SK-N-SH treated with all-trans-retinoic acid at 6 μM for 48 hours (cell line): Measurements from ENCODE around the gene UNC13B.
A peak's percentile ranks its signal among the peaks of the same experiment; 100 is the strongest.

ENCODE experiments used
- ATAC-seq: fragments of 200-7000 bp; cut with Tn5 transposase; 3 replicates; pipeline ENCODE4 v1.9.1; 2020; ENCODE audit warnings: mild to moderate bottlenecking, moderate library complexity
- ARNTL ChIP-seq: fragments of 450-650 bp; formaldehyde crosslinking; IDR thresholded peaks from 2 replicates; pipeline ENCODE4 v1.5.0; 2020; ENCODE audit warnings: low read depth, mild to moderate bottlenecking, moderate library complexity, borderline replicate concordance
- BACH2 ChIP-seq: fragments of 250-450 bp; sonication (Bioruptor Pico); IDR thresholded peaks from 2 replicates; pipeline ENCODE4 v1.9.0; 2021; ENCODE audit warnings: mild to moderate bottlenecking, borderline replicate concordance
- CREB5 ChIP-seq: fragments of 250-450 bp; sonication (Bioruptor Pico); IDR thresholded peaks from 2 replicates; pipeline ENCODE4 v1.5.1; 2020; ENCODE audit warnings: low read depth, mild to moderate bottlenecking, moderate library complexity
- CSDC2 ChIP-seq: fragments of 250-450 bp; sonication (Bioruptor Pico); IDR thresholded peaks from 2 replicates; pipeline ENCODE4 v1.5.0; 2020; ENCODE audit warnings: mild to moderate bottlenecking, moderate library complexity
- GLIS3 ChIP-seq: fragments of 250-450 bp; sonication (Bioruptor Pico); IDR thresholded peaks from 2 replicates; pipeline ENCODE4 v1.5.0; 2020; ENCODE audit warnings: mild to moderate bottlenecking, moderate library complexity
- ISL1 ChIP-seq: fragments of 250-450 bp; sonication (Bioruptor Pico); IDR thresholded peaks from 2 replicates; pipeline ENCODE4 v2.1.2; 2022; ENCODE audit warnings: mild to moderate bottlenecking, moderate library complexity
- OSR1 ChIP-seq: fragments of 250-450 bp; sonication (Bioruptor Pico); IDR thresholded peaks from 2 replicates; pipeline ENCODE4 v1.8.0; 2022; ENCODE audit warnings: moderate library complexity, mild to moderate bottlenecking, inconsistent platforms
- POU6F1 ChIP-seq: fragments of 250-450 bp; sonication (Bioruptor Pico); IDR thresholded peaks from 2 replicates; pipeline ENCODE4 v1.8.0; 2021; ENCODE audit warnings: low read depth, mild to moderate bottlenecking, moderate library complexity, borderline replicate concordance
- PPARA ChIP-seq: fragments of 250-450 bp; sonication (Bioruptor Pico); IDR thresholded peaks from 2 replicates; pipeline ENCODE4 v1.5.0; 2020; ENCODE audit warnings: mild to moderate bottlenecking, borderline replicate concordance
- RARB ChIP-seq: fragments of 250-450 bp; sonication (Bioruptor Pico); IDR thresholded peaks from 2 replicates; pipeline ENCODE4 v1.8.0; 2021; ENCODE audit warnings: mild to moderate bottlenecking, moderate library complexity
- SNAI2 ChIP-seq: fragments of 250-450 bp; sonication (Bioruptor Pico); IDR thresholded peaks from 2 replicates; pipeline ENCODE4 v1.5.0; 2020; ENCODE audit warnings: mild to moderate bottlenecking, moderate library complexity
- TCF4 ChIP-seq: fragments of 250-450 bp; sonication (Bioruptor Pico); IDR thresholded peaks from 2 replicates; pipeline ENCODE4 v1.8.0; 2021; ENCODE audit warnings: mild to moderate bottlenecking, moderate library complexity, borderline replicate concordance
- TOX ChIP-seq: fragments of 250-450 bp; sonication (Bioruptor Pico); IDR thresholded peaks from 2 replicates; pipeline ENCODE4 v1.8.0; 2021; ENCODE audit warnings: mild to moderate bottlenecking, moderate library complexity, borderline replicate concordance
- ZC3H10 ChIP-seq: fragments of 250-450 bp; sonication (Bioruptor Pico); IDR thresholded peaks from 2 replicates; pipeline ENCODE4 v1.5.1; 2021; ENCODE audit warnings: mild to moderate bottlenecking, moderate library complexity
- ZFP3 ChIP-seq: fragments of 250-450 bp; sonication (Bioruptor Pico); IDR thresholded peaks from 2 replicates; pipeline ENCODE4 v1.5.0; 2020; ENCODE audit warnings: mild to moderate bottlenecking, moderate library complexity
- ZFP30 ChIP-seq: fragments of 450-650 bp; formaldehyde crosslinking; IDR thresholded peaks from 2 replicates; pipeline ENCODE4 v1.5.0; 2022; ENCODE audit warnings: mild to moderate bottlenecking, moderate library complexity
- ZNF565 ChIP-seq: fragments of 450-650 bp; formaldehyde crosslinking; conservative IDR thresholded peaks from 2 replicates; pipeline ENCODE4 v1.5.0; 2020; ENCODE audit warnings: low read depth, mild to moderate bottlenecking, moderate library complexity
- ZNF70 ChIP-seq: fragments of 450-650 bp; formaldehyde crosslinking; IDR thresholded peaks from 2 replicates; pipeline ENCODE4 v1.5.0; 2020; ENCODE audit warnings: mild to moderate bottlenecking, moderate library complexity
- ZNF8 ChIP-seq: fragments of 450-650 bp; formaldehyde crosslinking; IDR thresholded peaks from 2 replicates; pipeline ENCODE4 v1.5.0; 2020; ENCODE audit warnings: mild to moderate bottlenecking, moderate library complexity
- TF ChIP-seq, protein P1 (sequence below): fragments of 250-450 bp; sonication (Bioruptor Pico); IDR thresholded peaks from 2 replicates; pipeline ENCODE4 v1.5.1; 2021; ENCODE audit warnings: mild to moderate bottlenecking, moderate library complexity
- TF ChIP-seq, protein P2 (sequence below): fragments of 250-450 bp; sonication (Bioruptor Pico); IDR thresholded peaks from 2 replicates; pipeline ENCODE4 v1.8.0; 2020; ENCODE audit warnings: mild to moderate bottlenecking, moderate library complexity, borderline replicate concordance

The UNC13B gene

GRCh38 chr9:35364817-35365585 is 203.2 kb downstream of the UNC13B start:
- ATAC-seq, result no peak
- TF ChIP-seq CREB5 (no peak), TOX (CRISPR knock-in tag) (no peak), CSDC2 (no peak), ZNF8 (CRISPR knock-in tag) (no peak), BACH2 (CRISPR knock-in tag) (no peak), ZNF70 (no peak), ISL1 (CRISPR knock-in tag) (no peak)

DNA sequence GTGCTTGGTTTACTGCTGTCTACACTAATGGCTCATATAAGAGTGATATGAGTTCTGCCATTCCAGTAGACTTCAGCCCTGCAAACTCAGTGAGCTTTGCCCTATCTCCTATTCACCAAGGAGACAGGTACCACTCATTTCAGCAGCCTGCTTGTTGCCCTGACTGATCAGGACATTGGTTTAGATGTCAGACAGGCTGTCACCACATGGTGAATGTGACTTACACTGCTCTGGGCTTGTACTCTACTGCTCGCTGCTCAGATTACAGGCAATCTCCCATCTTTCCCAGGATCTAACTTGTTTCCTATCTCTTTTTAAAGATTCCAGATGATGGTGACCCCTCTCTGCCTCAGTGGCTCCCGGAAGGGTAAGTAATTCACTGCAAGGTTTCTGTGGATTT is 204.8 kb downstream of the UNC13B start:
- ATAC-seq, result 0 out of 3 replicates have a peak, but pooled peaks have one; percentile 17
- TF ChIP-seq CSDC2 (no peak), ZNF8 (CRISPR knock-in tag) (no peak), TOX (CRISPR knock-in tag) (no peak), ZFP30 (no peak), ZFP3 (no peak), ZNF70 (no peak), ZNF565 (CRISPR knock-in tag) (no peak), TCF4 (no peak), OSR1 (CRISPR knock-in tag) (no peak)
- TF ChIP-seq, protein P1, sequence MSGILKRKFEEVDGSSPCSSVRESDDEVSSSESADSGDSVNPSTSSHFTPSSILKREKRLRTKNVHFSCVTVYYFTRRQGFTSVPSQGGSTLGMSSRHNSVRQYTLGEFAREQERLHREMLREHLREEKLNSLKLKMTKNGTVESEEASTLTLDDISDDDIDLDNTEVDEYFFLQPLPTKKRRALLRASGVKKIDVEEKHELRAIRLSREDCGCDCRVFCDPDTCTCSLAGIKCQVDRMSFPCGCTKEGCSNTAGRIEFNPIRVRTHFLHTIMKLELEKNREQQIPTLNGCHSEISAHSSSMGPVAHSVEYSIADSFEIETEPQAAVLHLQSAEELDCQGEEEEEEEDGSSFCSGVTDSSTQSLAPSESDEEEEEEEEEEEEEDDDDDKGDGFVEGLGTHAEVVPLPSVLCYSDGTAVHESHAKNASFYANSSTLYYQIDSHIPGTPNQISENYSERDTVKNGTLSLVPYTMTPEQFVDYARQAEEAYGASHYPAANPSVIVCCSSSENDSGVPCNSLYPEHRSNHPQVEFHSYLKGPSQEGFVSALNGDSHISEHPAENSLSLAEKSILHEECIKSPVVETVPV (CRISPR knock-in tag), result no peak
- TF ChIP-seq, protein P2, sequence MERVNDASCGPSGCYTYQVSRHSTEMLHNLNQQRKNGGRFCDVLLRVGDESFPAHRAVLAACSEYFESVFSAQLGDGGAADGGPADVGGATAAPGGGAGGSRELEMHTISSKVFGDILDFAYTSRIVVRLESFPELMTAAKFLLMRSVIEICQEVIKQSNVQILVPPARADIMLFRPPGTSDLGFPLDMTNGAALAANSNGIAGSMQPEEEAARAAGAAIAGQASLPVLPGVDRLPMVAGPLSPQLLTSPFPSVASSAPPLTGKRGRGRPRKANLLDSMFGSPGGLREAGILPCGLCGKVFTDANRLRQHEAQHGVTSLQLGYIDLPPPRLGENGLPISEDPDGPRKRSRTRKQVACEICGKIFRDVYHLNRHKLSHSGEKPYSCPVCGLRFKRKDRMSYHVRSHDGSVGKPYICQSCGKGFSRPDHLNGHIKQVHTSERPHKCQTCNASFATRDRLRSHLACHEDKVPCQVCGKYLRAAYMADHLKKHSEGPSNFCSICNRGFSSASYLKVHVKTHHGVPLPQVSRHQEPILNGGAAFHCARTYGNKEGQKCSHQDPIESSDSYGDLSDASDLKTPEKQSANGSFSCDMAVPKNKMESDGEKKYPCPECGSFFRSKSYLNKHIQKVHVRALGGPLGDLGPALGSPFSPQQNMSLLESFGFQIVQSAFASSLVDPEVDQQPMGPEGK (CRISPR knock-in tag), result no peak

DNA sequence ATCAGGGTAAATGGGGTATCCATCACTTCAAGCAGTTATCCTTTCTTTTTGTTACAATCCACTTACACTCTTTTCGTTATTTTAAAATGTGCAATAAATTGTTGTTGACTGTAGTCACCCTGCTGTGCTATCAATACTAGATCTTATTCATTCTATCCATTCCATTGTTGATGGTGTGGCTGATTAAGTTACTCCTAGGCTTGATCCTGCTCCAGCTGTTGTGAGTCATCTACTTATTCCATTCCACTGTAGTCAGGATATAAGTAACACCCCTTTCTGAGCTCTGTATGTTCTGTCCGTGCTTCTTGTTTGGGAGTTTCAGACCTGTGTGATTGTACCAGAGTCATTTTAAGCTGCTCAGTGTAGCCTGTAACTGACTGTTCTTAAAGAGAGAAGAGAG is 205.6 kb downstream of the UNC13B start:
- ATAC-seq, result peak; percentile 99
- TF ChIP-seq ZNF70 (no peak), OSR1 (CRISPR knock-in tag) (no peak), ZFP3 (no peak), TOX (CRISPR knock-in tag) (no peak), SNAI2 (CRISPR knock-in tag) (no peak), ARNTL (no peak), ZC3H10 (CRISPR knock-in tag) (no peak), PPARA (CRISPR knock-in tag) (no peak), TCF4 (no peak), POU6F1 (CRISPR knock-in tag) (no peak), GLIS3 (CRISPR knock-in tag) (no peak)

- no peak for ATAC-seq
- TF ChIP-seq CSDC2 (no peak), ARNTL (no peak), RARB (CRISPR knock-in tag) (no peak), TOX (CRISPR knock-in tag) (no peak), ZFP3 (no peak), ZNF565 (CRISPR knock-in tag) (no peak), POU6F1 (CRISPR knock-in tag) (no peak), ZNF70 (no peak), PPARA (CRISPR knock-in tag) (no peak)
- TF ChIP-seq, protein P1 (CRISPR knock-in tag), result no peak
Observed at GRCh38 chr9:35370241-35370640, 208.4 kb downstream of the UNC13B start.
